Measurements from ENCODE around the gene GJC2. TPM values are rescaled to one million over a fixed set of nuclear protein-coding genes. Genes with fewer than 3 reads are reported as not detected.
A peak's percentile ranks its signal among the peaks of the same experiment; 100 is the strongest.

The GJC2 gene
- total RNA-seq, 6 donors from 2014 or later: 1.4 to 8.7 (median 2.0) TPM

- no peak for DNase-seq
- Histone ChIP-seq H3K27ac (peak overlapping the region in 1 of 4 donors; percentile 4), H3K36me3 (peaks cover 0 to 6% (median under 1%) of the 10 kb centered on the region in 4 donors), H3K9me3 (no peaks in the 10 kb centered on the region), H3K27me3 (no peaks in the 10 kb centered on the region), H3K4me3 (no peak overlapping the region), H3K4me1 (peaks cover 29 to 54% (median 43%) of the 10 kb centered on the region in 4 donors)
- WGBS, 2 donors: 84 to 92% methylated on average over 11 of the region's 11 CpGs
- TF ChIP-seq, protein P1, sequence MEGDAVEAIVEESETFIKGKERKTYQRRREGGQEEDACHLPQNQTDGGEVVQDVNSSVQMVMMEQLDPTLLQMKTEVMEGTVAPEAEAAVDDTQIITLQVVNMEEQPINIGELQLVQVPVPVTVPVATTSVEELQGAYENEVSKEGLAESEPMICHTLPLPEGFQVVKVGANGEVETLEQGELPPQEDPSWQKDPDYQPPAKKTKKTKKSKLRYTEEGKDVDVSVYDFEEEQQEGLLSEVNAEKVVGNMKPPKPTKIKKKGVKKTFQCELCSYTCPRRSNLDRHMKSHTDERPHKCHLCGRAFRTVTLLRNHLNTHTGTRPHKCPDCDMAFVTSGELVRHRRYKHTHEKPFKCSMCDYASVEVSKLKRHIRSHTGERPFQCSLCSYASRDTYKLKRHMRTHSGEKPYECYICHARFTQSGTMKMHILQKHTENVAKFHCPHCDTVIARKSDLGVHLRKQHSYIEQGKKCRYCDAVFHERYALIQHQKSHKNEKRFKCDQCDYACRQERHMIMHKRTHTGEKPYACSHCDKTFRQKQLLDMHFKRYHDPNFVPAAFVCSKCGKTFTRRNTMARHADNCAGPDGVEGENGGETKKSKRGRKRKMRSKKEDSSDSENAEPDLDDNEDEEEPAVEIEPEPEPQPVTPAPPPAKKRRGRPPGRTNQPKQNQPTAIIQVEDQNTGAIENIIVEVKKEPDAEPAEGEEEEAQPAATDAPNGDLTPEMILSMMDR (IDR thresholded peaks at IDR 0.05): no peak
- TF ChIP-seq POLR2A (IDR thresholded peaks at IDR 0.05) (no peak), POLR2AphosphoS5 (IDR thresholded peaks at IDR 0.05) (no peak), EP300 (IDR thresholded peaks at IDR 0.05) (no peak)
- no peak for ATAC-seq (ENCODE audit: low FRiP score in 2 of 2)
Observed at GRCh38 chr1:228154021-228154669, 4.4 kb downstream of the GJC2 start.

- WGBS, 2 donors: 81 to 90% methylated on average over 19 of the region's 20 CpGs
- Histone ChIP-seq H3K4me3 (no peak overlapping the region), H3K9me3 (no peaks in the 10 kb centered on the region), H3K27ac (peak overlapping the region in 1 of 4 donors; percentile 4), H3K27me3 (no peaks in the 10 kb centered on the region), H3K36me3 (peaks cover 0 to 4% (median 0%) of the 10 kb centered on the region in 4 donors), H3K4me1 (peaks cover 23 to 47% (median 35%) of the 10 kb centered on the region in 4 donors)
- ATAC-seq (ENCODE audit: low FRiP score in 2 of 2) (no peak), DNase-seq (peak in 1 of 2 donors; percentile 45)
- TF ChIP-seq POLR2AphosphoS5 (IDR thresholded peaks at IDR 0.05) (no peak), EP300 (IDR thresholded peaks at IDR 0.05) (no peak)
- TF ChIP-seq, protein P1 (IDR thresholded peaks at IDR 0.05): no peak
Observed at GRCh38 chr1:228154670-228155571, 5.2 kb downstream of the GJC2 start.

DNA sequence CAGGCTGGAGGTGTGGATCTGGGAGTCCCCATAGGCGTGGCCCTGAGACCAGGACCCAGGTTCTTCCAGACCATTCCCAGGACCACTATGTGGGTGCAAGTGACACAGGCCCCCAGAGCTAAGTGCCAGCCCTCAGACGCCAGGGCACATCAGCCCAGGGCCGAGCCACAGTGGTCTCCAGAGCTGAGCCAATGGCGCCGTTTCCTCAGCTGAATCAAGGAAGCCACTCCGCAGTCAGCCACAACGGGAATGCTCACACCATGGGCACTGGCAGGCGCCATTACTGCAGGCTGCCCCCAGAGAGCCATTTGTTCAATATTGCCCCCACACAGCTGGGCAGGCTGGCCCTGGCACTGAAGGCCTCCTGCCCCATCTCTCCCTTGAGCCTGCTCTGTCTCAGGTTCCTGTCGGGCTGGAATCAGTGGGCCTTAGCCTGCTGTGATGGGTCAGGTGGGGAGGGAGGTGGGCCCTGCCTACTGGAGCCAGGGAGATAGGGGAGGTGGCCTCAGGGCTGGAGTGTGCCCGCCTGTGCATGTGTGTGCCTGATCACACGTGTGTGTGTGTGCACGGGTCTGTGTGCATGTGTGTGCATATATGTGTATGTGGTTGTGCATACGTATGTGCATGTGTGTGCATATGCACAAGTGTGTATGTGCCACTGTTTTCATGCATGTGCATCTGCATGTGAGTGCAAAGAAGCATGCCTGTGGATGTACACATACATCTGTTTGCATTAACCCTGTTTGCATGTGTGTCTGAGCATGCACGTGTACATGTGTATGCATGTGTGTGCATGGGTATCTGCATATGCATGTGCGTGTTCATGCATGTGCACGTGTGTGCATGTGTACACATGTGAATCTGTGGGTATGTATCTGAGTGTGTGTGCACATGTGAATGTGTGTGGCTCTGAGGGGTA, 6.1 kb downstream of the GJC2 start:
- WGBS, 2 donors: 80 to 94% methylated on average over 5 to 12 of the region's 16 CpGs
- no peaks in the 10 kb centered on the region for H3K27me3 ChIP-seq
- DNase-seq: peak in 1 of 2 donors; percentile 47
- H3K36me3 ChIP-seq: peaks cover 0 to 4% (median 0%) of the 10 kb centered on the region in 4 donors
- H3K9me3 ChIP-seq: no peaks in the 10 kb centered on the region
- H3K4me1 ChIP-seq: peaks cover 13 to 37% (median 27%) of the 10 kb centered on the region in 4 donors
- no peak overlapping the region for H3K4me3 ChIP-seq
- no peak for ATAC-seq (ENCODE audit: low FRiP score in 2 of 2)
- no peak overlapping the region for H3K27ac ChIP-seq
- TF ChIP-seq EP300 (IDR thresholded peaks at IDR 0.05) (no peak), POLR2A (IDR thresholded peaks at IDR 0.05) (no peak), POLR2AphosphoS5 (IDR thresholded peaks at IDR 0.05) (no peak)

- no peaks in the 10 kb centered on the region for H3K27me3 ChIP-seq
- TF ChIP-seq EP300 (IDR thresholded peaks at IDR 0.05) (no peak), POLR2AphosphoS5 (IDR thresholded peaks at IDR 0.05) (no peak), POLR2A (IDR thresholded peaks at IDR 0.05) (no peak)
- TF ChIP-seq, protein P1 (IDR thresholded peaks at IDR 0.05): no peak
- WGBS, 2 donors: 49% methylated on average over 5 of the region's 9 CpGs; no CpG with 5 or more reads in 1 of the 2 donors
- no peak for ATAC-seq (ENCODE audit: low FRiP score in 2 of 2)
- H3K27ac ChIP-seq: no peak overlapping the region
- H3K36me3 ChIP-seq: peaks cover 0 to 4% (median 0%) of the 10 kb centered on the region in 4 donors
- no peaks in the 10 kb centered on the region for H3K9me3 ChIP-seq
- peak in 1 of 2 donors; percentile 61 for DNase-seq
- H3K4me3 ChIP-seq: no peak overlapping the region
- peaks cover 13 to 36% (median 23%) of the 10 kb centered on the region in 4 donors for H3K4me1 ChIP-seq
Observed at GRCh38 chr1:228156515-228156881, 6.8 kb downstream of the GJC2 start.

Measured in upper lobe of left lung (tissue), 6 donors.